ENCODE data around the gene CLCA4. TPM values are rescaled to one million over a fixed set of nuclear protein-coding genes. Genes with fewer than 3 reads are reported as not detected.

The CLCA4 gene
- total RNA-seq, 2 donors from 2014 or later, result not detected

GRCh38 chr1:86552376-86552775 is 5.5 kb downstream of the CLCA4 start:
- Histone ChIP-seq H3K36me3 (ENCODE audit: control insufficient read depth, insufficient read depth, low read length) (no peaks in the 10 kb centered on the region), H3K4me3 (ENCODE audit: low read length) (no peak overlapping the region), H3K27ac (ENCODE audit: low read depth, low read length) (no peak overlapping the region), H3K4me1 (ENCODE audit: control insufficient read depth, insufficient read depth, low read length) (no peaks in the 10 kb centered on the region), H3K27me3 (ENCODE audit: control insufficient read depth, insufficient read depth, low read length, poor library complexity, severe bottlenecking) (no peaks in the 10 kb centered on the region), H3K9ac (ENCODE audit: extremely low read depth, low read length, poor library complexity, severe bottlenecking) (no peak overlapping the region), H3K9me3 (ENCODE audit: control insufficient read depth, low read length) (no peaks in the 10 kb centered on the region)
- no peak for DNase-seq
- 93 to 96% methylated on average over 8 to 19 of the region's 19 CpGs for WGBS, 2 experiments (ENCODE audit: insufficient coverage in 1 of 2, insufficient read length in 1 of 2)
- peaks cover 2% of the 10 kb centered on the region for H3K4me1 Mint-ChIP-seq
- H3K36me3 Mint-ChIP-seq (ENCODE audit: low read depth), result no peaks in the 10 kb centered on the region
- no peaks in the 10 kb centered on the region for H3K27me3 Mint-ChIP-seq (ENCODE audit: insufficient read depth)
- no peak overlapping the region for H3K4me3 Mint-ChIP-seq
- TF ChIP-seq CTCF (conservative IDR thresholded peaks at IDR 0.05), result no peak
- no peak overlapping the region for H3K27ac Mint-ChIP-seq
- H3K9me3 Mint-ChIP-seq, result no peaks in the 10 kb centered on the region

GRCh38 chr1:86557739-86558138 is 10.9 kb downstream of the CLCA4 start:
- no peak overlapping the region for H3K4me3 Mint-ChIP-seq
- WGBS, 2 experiments (ENCODE audit: insufficient coverage in 1 of 2, insufficient read length in 1 of 2), result 92% methylated on average over 2 of the region's 2 CpGs; no CpG with 5 or more reads in 1 of the 2 experiments
- H3K27ac Mint-ChIP-seq, result no peak overlapping the region
- no peaks in the 10 kb centered on the region for H3K36me3 Mint-ChIP-seq (ENCODE audit: low read depth)
- Histone ChIP-seq H3K27me3 (ENCODE audit: control insufficient read depth, insufficient read depth, low read length, poor library complexity, severe bottlenecking) (no peaks in the 10 kb centered on the region), H3K4me1 (ENCODE audit: control insufficient read depth, insufficient read depth, low read length) (no peaks in the 10 kb centered on the region), H3K9me3 (ENCODE audit: control insufficient read depth, low read length) (peaks cover 8% of the 10 kb centered on the region), H3K27ac (ENCODE audit: low read depth, low read length) (no peak overlapping the region), H3K4me3 (ENCODE audit: low read length) (no peak overlapping the region), H3K36me3 (ENCODE audit: control insufficient read depth, insufficient read depth, low read length) (no peaks in the 10 kb centered on the region), H3K9ac (ENCODE audit: extremely low read depth, low read length, poor library complexity, severe bottlenecking) (no peak overlapping the region)
- H3K9me3 Mint-ChIP-seq, result no peaks in the 10 kb centered on the region
- no peak for TF ChIP-seq CTCF (conservative IDR thresholded peaks at IDR 0.05)
- no peaks in the 10 kb centered on the region for H3K4me1 Mint-ChIP-seq
- no peak for DNase-seq
- H3K27me3 Mint-ChIP-seq (ENCODE audit: insufficient read depth), result no peaks in the 10 kb centered on the region

GRCh38 chr1:86563849-86564248 is 17.0 kb downstream of the CLCA4 start:
- H3K9ac ChIP-seq (ENCODE audit: extremely low read depth, low read length, poor library complexity, severe bottlenecking), result no peak overlapping the region
- H3K4me1 Mint-ChIP-seq, result no peaks in the 10 kb centered on the region
- no peak for TF ChIP-seq CTCF (conservative IDR thresholded peaks at IDR 0.05)

More at GRCh38 chr1:86563849-86564248, 17.0 kb downstream of the CLCA4 start:
- H3K27me3 ChIP-seq (ENCODE audit: control insufficient read depth, insufficient read depth, low read length, poor library complexity, severe bottlenecking), result no peaks in the 10 kb centered on the region
- no peak overlapping the region for H3K4me3 ChIP-seq (ENCODE audit: low read length)
- H3K36me3 Mint-ChIP-seq (ENCODE audit: low read depth), result no peaks in the 10 kb centered on the region
- no peak for DNase-seq
- no peaks in the 10 kb centered on the region for H3K4me1 ChIP-seq (ENCODE audit: control insufficient read depth, insufficient read depth, low read length)
- H3K4me3 Mint-ChIP-seq, result no peak overlapping the region
- H3K9me3 Mint-ChIP-seq, result no peaks in the 10 kb centered on the region
- no peak overlapping the region for H3K27ac Mint-ChIP-seq
- 78% methylated on average over 1 of the region's 1 CpG; no CpG with 5 or more reads in 1 of the 2 experiments for WGBS, 2 experiments (ENCODE audit: insufficient coverage in 1 of 2, insufficient read length in 1 of 2)
- no peaks in the 10 kb centered on the region for H3K27me3 Mint-ChIP-seq (ENCODE audit: insufficient read depth)
- H3K27ac ChIP-seq (ENCODE audit: low read depth, low read length), result no peak overlapping the region
- H3K9me3 ChIP-seq (ENCODE audit: control insufficient read depth, low read length), result no peaks in the 10 kb centered on the region
- H3K36me3 ChIP-seq (ENCODE audit: control insufficient read depth, insufficient read depth, low read length), result no peaks in the 10 kb centered on the region
